ENCODE measurements around the gene XYLT1.

XYLT1 gene

GRCh38 chr16:17374668-17375255 lies 96.0 kb downstream of the XYLT1 start:
- DNase-seq, result peak; percentile 31
- ATAC-seq, result peak; percentile 66

GRCh38 chr16:17373533-17373932 lies 97.2 kb downstream of the XYLT1 start:
- ATAC-seq (no peak), DNase-seq (no peak)

GRCh38 chr16:17372386-17372785 lies 98.4 kb downstream of the XYLT1 start:
- no peak for ATAC-seq

GRCh38 chr16:17371299-17371698 lies 99.5 kb downstream of the XYLT1 start:
- no peak for DNase-seq
- no peak for ATAC-seq

More at GRCh38 chr16:17372386-17372785, 98.4 kb downstream of the XYLT1 start:
- DNase-seq, result no peak

- DNase-seq, result no peak
- ATAC-seq, result no peak
These were observed 100.0 kb downstream of the XYLT1 start for GRCh38 chr16:17370731-17371285.

GRCh38 chr16:17370223-17370707 lies 100.5 kb downstream of the XYLT1 start:
- ATAC-seq (peak; percentile 51), DNase-seq (peak; percentile 24)

GRCh38 chr16:17369421-17370222 lies 101.1 kb downstream of the XYLT1 start:
- peak; percentile 61 for DNase-seq
- peak; percentile 76 for ATAC-seq

GRCh38 chr16:17368951-17369350 lies 101.8 kb downstream of the XYLT1 start:
- no peak for DNase-seq
- peak; percentile 3 for ATAC-seq

- ATAC-seq (no peak), DNase-seq (no peak)
These were observed 102.3 kb downstream of the XYLT1 start for GRCh38 chr16:17368446-17368845.

- DNase-seq (peak; percentile 27), ATAC-seq (no peak)
These were observed 102.8 kb downstream of the XYLT1 start for GRCh38 chr16:17367923-17368322.

- ATAC-seq (no peak), DNase-seq (peak; percentile 27)
These were observed 103.7 kb downstream of the XYLT1 start for GRCh38 chr16:17367036-17367435.

GRCh38 chr16:17366299-17366961 lies 104.3 kb downstream of the XYLT1 start:
- DNase-seq, result no peak

GRCh38 chr16:17365591-17366298 lies 105.0 kb downstream of the XYLT1 start:
- DNase-seq (no peak), ATAC-seq (no peak)

More at GRCh38 chr16:17366299-17366961, 104.3 kb downstream of the XYLT1 start:
- ATAC-seq, result no peak

- DNase-seq, result no peak
- ATAC-seq, result no peak
These were observed 105.6 kb downstream of the XYLT1 start for GRCh38 chr16:17365211-17365541.

- peak; percentile 65 for ATAC-seq
- no peak for DNase-seq
These were observed 106.2 kb downstream of the XYLT1 start for GRCh38 chr16:17364319-17365210.

- ATAC-seq (no peak), DNase-seq (no peak)
These were observed 107.8 kb downstream of the XYLT1 start for GRCh38 chr16:17362946-17363345.

GRCh38 chr16:17362183-17362582 lies 108.6 kb downstream of the XYLT1 start:
- no peak for DNase-seq
- no peak for ATAC-seq

GRCh38 chr16:17360693-17361122 lies 110.1 kb downstream of the XYLT1 start:
- ATAC-seq (no peak), DNase-seq (no peak)

GRCh38 chr16:17359788-17360390 lies 110.9 kb downstream of the XYLT1 start:
- ATAC-seq, result peak; percentile 91
- peak; percentile 69 for DNase-seq

- DNase-seq (no peak), ATAC-seq (no peak)
These were observed 111.9 kb downstream of the XYLT1 start for GRCh38 chr16:17358846-17359245.

GRCh38 chr16:17358355-17358754 lies 112.4 kb downstream of the XYLT1 start:
- ATAC-seq (no peak), DNase-seq (no peak)
